Measurements from ENCODE around the gene AUTS2. TPM values are rescaled to one million over a fixed set of nuclear protein-coding genes. Genes with fewer than 3 reads are reported as not detected.

AUTS2 gene
- total RNA-seq, 2 donors from 2014 or later, result 0.53 to 2.2 TPM

GRCh38 chr7:70299472-70299807, 701.2 kb downstream of the AUTS2 start:
- Mint-ChIP-seq H3K36me3 (no peaks in the 10 kb centered on the region), H3K9me3 (peaks cover 0 to 6% of the 10 kb centered on the region in 2 donors), H3K27ac (no peak overlapping the region)
- ATAC-seq, result no peak
- no peak for DNase-seq (ENCODE audit: low spot score in 2 of 2)

GRCh38 chr7:70301673-70302185, 703.5 kb downstream of the AUTS2 start:
- no peaks in the 10 kb centered on the region for H3K36me3 Mint-ChIP-seq
- DNase-seq (ENCODE audit: low spot score in 2 of 2) (no peak), ATAC-seq (no peak)
- no peak overlapping the region for H3K27ac Mint-ChIP-seq
- H3K9me3 Mint-ChIP-seq, result no peaks in the 10 kb centered on the region

GRCh38 chr7:70303309-70303708, 705.0 kb downstream of the AUTS2 start:
- H3K9me3 Mint-ChIP-seq, result no peaks in the 10 kb centered on the region
- no peak for DNase-seq (ENCODE audit: low spot score in 2 of 2)
- H3K36me3 Mint-ChIP-seq, result no peaks in the 10 kb centered on the region
- ATAC-seq, result no peak
- H3K27ac Mint-ChIP-seq, result no peak overlapping the region

- no peak for ATAC-seq
- Mint-ChIP-seq H3K27ac (no peak overlapping the region), H3K36me3 (no peaks in the 10 kb centered on the region), H3K9me3 (no peaks in the 10 kb centered on the region)
- DNase-seq (ENCODE audit: low spot score in 2 of 2), result no peak
Observed at GRCh38 chr7:70303780-70304179, 705.5 kb downstream of the AUTS2 start.

GRCh38 chr7:70306173-70306572, 707.9 kb downstream of the AUTS2 start:
- peaks cover 0 to 4% of the 10 kb centered on the region in 2 donors for H3K9me3 Mint-ChIP-seq
- ATAC-seq (no peak), DNase-seq (ENCODE audit: low spot score in 2 of 2) (no peak)
- peaks cover 0 to 4% of the 10 kb centered on the region in 2 donors for H3K36me3 Mint-ChIP-seq
- H3K27ac Mint-ChIP-seq, result no peak overlapping the region

GRCh38 chr7:70307544-70308106, 709.4 kb downstream of the AUTS2 start:
- no peak overlapping the region for H3K27ac Mint-ChIP-seq
- ATAC-seq (no peak), DNase-seq (ENCODE audit: low spot score in 2 of 2) (no peak)
- peaks cover 0 to 4% of the 10 kb centered on the region in 2 donors for H3K9me3 Mint-ChIP-seq
- peaks cover 0 to 4% of the 10 kb centered on the region in 2 donors for H3K36me3 Mint-ChIP-seq

- peaks cover 0 to 4% of the 10 kb centered on the region in 2 donors for H3K36me3 Mint-ChIP-seq
- H3K27ac Mint-ChIP-seq, result no peak overlapping the region
- peaks cover 11 to 18% of the 10 kb centered on the region in 2 donors for H3K9me3 Mint-ChIP-seq
- DNase-seq (ENCODE audit: low spot score in 2 of 2) (no peak), ATAC-seq (no peak)
Observed at GRCh38 chr7:70312336-70312735, 714.1 kb downstream of the AUTS2 start.

GRCh38 chr7:70313271-70313670, 715.0 kb downstream of the AUTS2 start:
- peaks cover 15 to 23% of the 10 kb centered on the region in 2 donors for H3K9me3 Mint-ChIP-seq
- no peak overlapping the region for H3K27ac Mint-ChIP-seq
- DNase-seq (ENCODE audit: low spot score in 2 of 2), result no peak
- ATAC-seq, result no peak
- H3K36me3 Mint-ChIP-seq, result peaks cover 0 to 4% of the 10 kb centered on the region in 2 donors

- DNase-seq (ENCODE audit: low spot score in 2 of 2), result no peak
- Mint-ChIP-seq H3K9me3 (peaks cover 15 to 24% of the 10 kb centered on the region in 2 donors), H3K27ac (no peak overlapping the region), H3K36me3 (peaks cover 0 to 4% of the 10 kb centered on the region in 2 donors)
- no peak for ATAC-seq
Observed at GRCh38 chr7:70313687-70314086, 715.4 kb downstream of the AUTS2 start.

- ATAC-seq (no peak), DNase-seq (ENCODE audit: low spot score in 2 of 2) (no peak)
- Mint-ChIP-seq H3K9me3 (peaks cover 15 to 24% of the 10 kb centered on the region in 2 donors), H3K36me3 (peaks cover 0 to 4% of the 10 kb centered on the region in 2 donors), H3K27ac (no peak overlapping the region)
Observed at GRCh38 chr7:70314221-70314620, 715.9 kb downstream of the AUTS2 start.

GRCh38 chr7:70316745-70317144, 718.5 kb downstream of the AUTS2 start:
- no peak overlapping the region for H3K27ac Mint-ChIP-seq
- ATAC-seq (no peak), DNase-seq (ENCODE audit: low spot score in 2 of 2) (no peak)
- H3K9me3 Mint-ChIP-seq, result peaks cover 15 to 24% of the 10 kb centered on the region in 2 donors
- H3K36me3 Mint-ChIP-seq, result no peaks in the 10 kb centered on the region

- H3K9me3 Mint-ChIP-seq, result peaks cover 15 to 24% of the 10 kb centered on the region in 2 donors
Observed at GRCh38 chr7:70317356-70317755, 719.1 kb downstream of the AUTS2 start.

GRCh38 chr7:70318511-70318910, 720.2 kb downstream of the AUTS2 start:
- Mint-ChIP-seq H3K27ac (no peak overlapping the region), H3K9me3 (peaks cover 15 to 28% of the 10 kb centered on the region in 2 donors), H3K36me3 (no peaks in the 10 kb centered on the region)
- DNase-seq (ENCODE audit: low spot score in 2 of 2) (no peak), ATAC-seq (no peak)

More at GRCh38 chr7:70317356-70317755, 719.1 kb downstream of the AUTS2 start:
- Mint-ChIP-seq H3K27ac (no peak overlapping the region), H3K36me3 (no peaks in the 10 kb centered on the region)
- ATAC-seq, result no peak
- no peak for DNase-seq (ENCODE audit: low spot score in 2 of 2)

- Mint-ChIP-seq H3K36me3 (no peaks in the 10 kb centered on the region), H3K27ac (no peak overlapping the region), H3K9me3 (peaks cover 15 to 28% of the 10 kb centered on the region in 2 donors)
- DNase-seq (ENCODE audit: low spot score in 2 of 2) (no peak), ATAC-seq (no peak)
Observed at GRCh38 chr7:70319057-70319456, 720.8 kb downstream of the AUTS2 start.

- peaks cover 5 to 14% of the 10 kb centered on the region in 2 donors for H3K9me3 Mint-ChIP-seq
- DNase-seq (ENCODE audit: low spot score in 2 of 2) (no peak), ATAC-seq (no peak)
- no peaks in the 10 kb centered on the region for H3K36me3 Mint-ChIP-seq
- H3K27ac Mint-ChIP-seq, result no peak overlapping the region
Observed at GRCh38 chr7:70321016-70321590, 722.8 kb downstream of the AUTS2 start.

- no peaks in the 10 kb centered on the region for H3K36me3 Mint-ChIP-seq
- H3K9me3 Mint-ChIP-seq, result peaks cover 8 to 13% of the 10 kb centered on the region in 2 donors
Observed at GRCh38 chr7:70322856-70323255, 724.6 kb downstream of the AUTS2 start.

GRCh38 chr7:70325509-70326101, 727.3 kb downstream of the AUTS2 start:
- no peak for ATAC-seq
- Mint-ChIP-seq H3K27ac (no peak overlapping the region), H3K36me3 (no peaks in the 10 kb centered on the region), H3K9me3 (peaks cover 5 to 7% of the 10 kb centered on the region in 2 donors)
- DNase-seq (ENCODE audit: low spot score in 2 of 2), result no peak

More at GRCh38 chr7:70322856-70323255, 724.6 kb downstream of the AUTS2 start:
- ATAC-seq (no peak), DNase-seq (ENCODE audit: low spot score in 2 of 2) (no peak)
- no peak overlapping the region for H3K27ac Mint-ChIP-seq

Data from activated naive CD4-positive, alpha-beta T cell treated with anti-CD3 and anti-CD28 coated beads, Interleukin-2, amount 50 U/mL, for 72 hours (primary cell).